BE2C (cell line): Measurements from ENCODE around the gene MAT2B.

Experiments
- DNase-seq: peaks from one replicate; pipeline ENCODE4 v3.0.0-alpha.2; 2020
- H3K27me3 ChIP-seq: fragments of 250-450 bp; sonication (Bioruptor Pico); 2 replicates; pipeline ENCODE4 v1.5.1; 2020; ENCODE audit warnings: mild to moderate bottlenecking
- H3K36me3 ChIP-seq: fragments of 250-450 bp; sonication (Bioruptor Pico); 2 replicates; pipeline ENCODE4 v1.5.1; 2020; ENCODE audit warnings: mild to moderate bottlenecking
- H3K4me1 ChIP-seq: fragments of 250-450 bp; sonication (Bioruptor Pico); 2 replicates; pipeline ENCODE4 v1.5.1; 2020
- H3K4me3 ChIP-seq: 2 replicates; pipeline ENCODE4 v1.5.1; 2011; ENCODE audit warnings: low read depth, low read length
- H3K9me3 ChIP-seq: fragments of 250-450 bp; sonication (Bioruptor Pico); 2 replicates; pipeline ENCODE4 v1.5.1; 2020
- TF ChIP-seq, protein P1 (sequence below): IDR thresholded peaks from 2 replicates; pipeline ENCODE4 v1.5.1; 2012; ENCODE audit warnings: mild to moderate bottlenecking, low read depth, low read length

Gene MAT2B

DNA sequence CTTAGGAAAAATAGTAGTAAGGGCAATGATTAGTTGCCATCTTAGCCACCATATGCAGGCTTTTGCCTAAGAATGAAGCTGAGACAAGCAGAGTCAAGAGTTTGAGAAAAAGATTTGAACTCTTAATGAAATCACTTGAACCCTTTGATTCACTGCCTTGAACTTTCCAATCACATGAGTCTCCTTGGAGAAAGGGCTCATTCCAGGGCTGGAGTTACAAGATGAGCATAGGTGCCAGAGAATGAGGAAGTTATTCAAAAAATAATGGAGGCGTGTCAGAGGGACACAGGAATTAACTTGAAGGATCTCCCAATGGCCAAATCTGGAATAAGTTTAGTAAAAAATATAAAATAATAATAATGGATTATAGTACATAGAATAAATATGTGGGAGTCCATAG is 35.3 kb downstream of the MAT2B start:
- peaks cover 4% of the 10 kb centered on the region; the same call in 1 of the 2 replicates for H3K4me1 ChIP-seq
- DNase-seq = no peak

DNA sequence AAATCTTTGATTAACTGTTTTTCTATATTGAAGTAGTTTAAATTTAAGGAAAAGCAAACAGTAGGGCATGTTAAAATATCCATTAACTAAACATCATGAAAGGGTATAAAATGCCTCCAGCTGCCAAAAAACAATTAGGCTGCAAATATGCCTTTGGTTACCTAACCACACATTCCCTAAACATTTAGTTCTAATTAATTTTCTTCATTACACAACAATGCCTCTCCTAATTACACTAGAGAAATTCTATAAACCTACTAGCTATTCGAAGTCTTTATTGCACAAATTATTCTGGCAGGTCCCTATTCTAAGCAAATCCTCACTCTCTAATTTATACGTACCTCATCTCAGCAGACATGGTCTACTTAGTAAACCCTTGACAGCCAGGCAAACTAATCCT is 37.4 kb downstream of the MAT2B start:
- H3K4me3 ChIP-seq = no peak overlapping the region
- H3K4me1 ChIP-seq = peaks cover 4% of the 10 kb centered on the region; the same call in 1 of the 2 replicates
- no peaks in the 10 kb centered on the region for H3K36me3 ChIP-seq
- TF ChIP-seq, protein P1, sequence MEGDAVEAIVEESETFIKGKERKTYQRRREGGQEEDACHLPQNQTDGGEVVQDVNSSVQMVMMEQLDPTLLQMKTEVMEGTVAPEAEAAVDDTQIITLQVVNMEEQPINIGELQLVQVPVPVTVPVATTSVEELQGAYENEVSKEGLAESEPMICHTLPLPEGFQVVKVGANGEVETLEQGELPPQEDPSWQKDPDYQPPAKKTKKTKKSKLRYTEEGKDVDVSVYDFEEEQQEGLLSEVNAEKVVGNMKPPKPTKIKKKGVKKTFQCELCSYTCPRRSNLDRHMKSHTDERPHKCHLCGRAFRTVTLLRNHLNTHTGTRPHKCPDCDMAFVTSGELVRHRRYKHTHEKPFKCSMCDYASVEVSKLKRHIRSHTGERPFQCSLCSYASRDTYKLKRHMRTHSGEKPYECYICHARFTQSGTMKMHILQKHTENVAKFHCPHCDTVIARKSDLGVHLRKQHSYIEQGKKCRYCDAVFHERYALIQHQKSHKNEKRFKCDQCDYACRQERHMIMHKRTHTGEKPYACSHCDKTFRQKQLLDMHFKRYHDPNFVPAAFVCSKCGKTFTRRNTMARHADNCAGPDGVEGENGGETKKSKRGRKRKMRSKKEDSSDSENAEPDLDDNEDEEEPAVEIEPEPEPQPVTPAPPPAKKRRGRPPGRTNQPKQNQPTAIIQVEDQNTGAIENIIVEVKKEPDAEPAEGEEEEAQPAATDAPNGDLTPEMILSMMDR = no peak
- H3K9me3 ChIP-seq = no peaks in the 10 kb centered on the region
- no peak for DNase-seq
- H3K27me3 ChIP-seq = no peaks in the 10 kb centered on the region

More for the DNA sequence above, 35.3 kb downstream of the MAT2B start:
- Histone ChIP-seq H3K36me3 (no peaks in the 10 kb centered on the region), H3K4me3 (no peak overlapping the region), H3K27me3 (no peaks in the 10 kb centered on the region), H3K9me3 (no peaks in the 10 kb centered on the region)
- TF ChIP-seq, protein P1 = no peak

DNA sequence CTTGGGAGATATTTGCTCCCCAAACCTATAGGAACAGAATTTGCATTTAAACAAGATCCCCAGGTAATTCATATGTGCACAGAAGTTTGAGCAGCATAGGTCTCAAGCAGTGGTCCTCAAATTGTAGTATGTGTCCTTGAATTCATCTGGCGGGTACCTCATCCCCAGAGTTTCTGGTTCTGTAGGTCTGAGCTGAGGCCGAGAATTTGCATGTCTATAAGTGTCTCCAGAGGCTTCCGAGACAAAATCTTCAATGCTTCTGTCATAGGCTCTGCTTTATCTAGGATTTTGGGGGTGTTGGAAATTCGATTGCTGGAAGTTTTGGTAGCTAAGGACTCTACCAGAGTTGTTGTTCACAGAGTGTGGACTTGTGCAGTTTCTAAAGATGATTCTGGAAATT is 38.6 kb downstream of the MAT2B start:
- no peaks in the 10 kb centered on the region for H3K27me3 ChIP-seq
- TF ChIP-seq, protein P1 = no peak
- H3K36me3 ChIP-seq = no peaks in the 10 kb centered on the region

DNA sequence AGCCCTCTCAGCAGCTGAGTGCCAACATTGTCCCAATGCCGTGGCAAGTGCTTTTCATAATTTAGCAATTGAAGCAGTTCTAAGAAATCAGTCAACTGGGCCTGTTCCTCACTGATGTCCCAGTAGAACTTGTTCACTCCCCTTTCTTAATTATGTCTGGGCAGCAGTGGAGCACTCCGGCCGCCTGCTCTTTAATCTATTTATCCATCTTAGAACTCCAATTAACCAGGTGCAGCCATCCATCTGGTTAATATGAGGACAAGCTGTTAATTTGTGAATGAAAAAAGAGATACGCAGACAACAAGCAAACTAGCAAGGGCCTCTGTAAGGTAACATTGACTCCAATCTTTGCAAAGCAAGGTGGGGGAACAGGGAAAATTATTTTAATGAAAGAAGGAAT is 39.4 kb downstream of the MAT2B start:
- DNase-seq = no peak
- TF ChIP-seq, protein P1 = no peak
- Histone ChIP-seq H3K36me3 (no peaks in the 10 kb centered on the region), H3K27me3 (no peaks in the 10 kb centered on the region), H3K4me3 (no peak overlapping the region), H3K4me1 (peaks cover 9% of the 10 kb centered on the region), H3K9me3 (no peaks in the 10 kb centered on the region)

More for the DNA sequence above, 38.6 kb downstream of the MAT2B start:
- Histone ChIP-seq H3K9me3 (no peaks in the 10 kb centered on the region), H3K4me1 (peaks cover 9% of the 10 kb centered on the region), H3K4me3 (no peak overlapping the region)
- no peak for DNase-seq

DNA sequence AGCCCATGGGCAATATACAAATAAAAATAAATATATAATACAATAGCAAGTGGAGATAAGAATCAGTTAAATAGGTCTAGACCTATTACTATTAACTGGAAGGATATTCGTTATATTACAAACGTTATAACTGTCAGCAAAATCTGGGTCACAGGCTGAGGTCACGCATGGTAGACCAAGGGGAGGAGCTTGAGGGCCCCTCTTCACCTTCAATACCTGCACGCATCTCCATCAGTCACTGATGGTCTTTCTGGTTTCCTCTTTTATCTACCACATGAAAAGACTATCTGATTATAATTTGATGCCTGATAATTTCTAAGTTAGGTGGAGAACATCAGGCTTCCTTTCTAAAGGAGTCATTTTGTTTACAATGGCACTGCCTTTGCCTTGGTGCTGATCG is 43.2 kb downstream of the MAT2B start:
- H3K36me3 ChIP-seq = no peaks in the 10 kb centered on the region
- peaks cover 9% of the 10 kb centered on the region for H3K4me1 ChIP-seq
- no peaks in the 10 kb centered on the region for H3K27me3 ChIP-seq
- H3K9me3 ChIP-seq = no peaks in the 10 kb centered on the region
- TF ChIP-seq, protein P1 = no peak
- H3K4me3 ChIP-seq = no peak overlapping the region
- no peak for DNase-seq

DNA sequence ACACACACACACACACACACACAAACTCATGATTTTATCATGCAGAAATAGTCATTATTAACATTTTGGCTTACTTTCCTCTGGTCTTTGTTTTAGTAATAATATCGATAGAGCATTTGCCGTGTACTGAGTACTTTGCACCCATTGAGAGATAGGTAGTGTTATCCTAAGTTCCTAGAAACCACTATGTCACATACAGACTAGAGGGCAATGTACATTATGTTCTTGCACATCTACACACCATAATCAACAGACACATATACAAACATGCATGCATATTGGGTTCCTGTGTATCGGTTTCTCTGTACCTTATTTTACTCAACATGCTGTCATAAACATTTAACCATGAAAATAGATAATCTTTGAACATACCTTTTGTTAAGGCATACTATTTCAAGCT is 45.7 kb downstream of the MAT2B start:
- H3K27me3 ChIP-seq = no peaks in the 10 kb centered on the region

More for the DNA sequence above, 45.7 kb downstream of the MAT2B start:
- Histone ChIP-seq H3K9me3 (no peaks in the 10 kb centered on the region), H3K36me3 (no peaks in the 10 kb centered on the region), H3K4me1 (peaks cover 5% of the 10 kb centered on the region), H3K4me3 (no peak overlapping the region)
- TF ChIP-seq, protein P1 = no peak
- DNase-seq = no peak
